GM12874 (cell line): Measurements from ENCODE around the gene SSBP4.

ENCODE experiments used
- TF ChIP-seq, protein P1 (sequence below): IDR thresholded peaks from 2 replicates; pipeline ENCODE4 v1.5.1; 2011; ENCODE audit warnings: low read depth, mild to moderate bottlenecking, control low read depth, low read length, moderate library complexity; ENCODE audit not compliant: insufficient read depth

Gene SSBP4

DNA sequence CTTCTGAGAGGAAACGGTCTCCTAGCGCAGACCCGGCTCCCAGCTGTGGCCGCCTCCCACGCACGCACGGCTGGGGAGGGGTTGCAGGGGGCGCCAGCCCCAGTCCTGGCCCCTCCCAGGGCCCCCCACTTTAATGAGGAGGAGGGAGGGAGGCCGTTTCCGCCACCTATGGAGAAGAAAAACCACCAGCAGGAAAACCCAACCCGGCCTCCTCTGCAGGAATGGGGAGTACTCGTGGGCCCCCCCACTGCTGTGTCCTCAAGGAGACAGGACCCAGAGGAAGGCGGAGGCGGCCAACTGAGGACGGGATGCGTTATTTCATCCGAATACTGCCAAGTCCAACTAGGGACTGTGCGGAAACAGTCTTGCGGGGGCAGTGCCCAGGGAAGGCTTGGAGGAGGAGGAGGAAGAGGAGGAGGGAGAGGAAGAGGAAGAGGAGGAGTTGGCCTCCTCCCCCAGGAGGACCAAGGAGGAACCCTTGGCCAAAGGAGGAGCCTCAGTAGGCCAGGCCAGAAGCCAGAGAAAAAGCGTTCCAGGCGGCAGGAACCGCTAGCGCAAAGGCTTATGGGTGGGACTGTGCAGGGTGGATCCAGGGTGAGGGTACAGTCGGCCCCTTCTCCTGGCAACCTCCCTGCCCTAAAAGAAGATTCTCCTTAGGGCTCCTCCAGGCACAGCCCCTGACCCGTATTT lies 3.9 kb upstream of the SSBP4 start:
- TF ChIP-seq, protein P1, sequence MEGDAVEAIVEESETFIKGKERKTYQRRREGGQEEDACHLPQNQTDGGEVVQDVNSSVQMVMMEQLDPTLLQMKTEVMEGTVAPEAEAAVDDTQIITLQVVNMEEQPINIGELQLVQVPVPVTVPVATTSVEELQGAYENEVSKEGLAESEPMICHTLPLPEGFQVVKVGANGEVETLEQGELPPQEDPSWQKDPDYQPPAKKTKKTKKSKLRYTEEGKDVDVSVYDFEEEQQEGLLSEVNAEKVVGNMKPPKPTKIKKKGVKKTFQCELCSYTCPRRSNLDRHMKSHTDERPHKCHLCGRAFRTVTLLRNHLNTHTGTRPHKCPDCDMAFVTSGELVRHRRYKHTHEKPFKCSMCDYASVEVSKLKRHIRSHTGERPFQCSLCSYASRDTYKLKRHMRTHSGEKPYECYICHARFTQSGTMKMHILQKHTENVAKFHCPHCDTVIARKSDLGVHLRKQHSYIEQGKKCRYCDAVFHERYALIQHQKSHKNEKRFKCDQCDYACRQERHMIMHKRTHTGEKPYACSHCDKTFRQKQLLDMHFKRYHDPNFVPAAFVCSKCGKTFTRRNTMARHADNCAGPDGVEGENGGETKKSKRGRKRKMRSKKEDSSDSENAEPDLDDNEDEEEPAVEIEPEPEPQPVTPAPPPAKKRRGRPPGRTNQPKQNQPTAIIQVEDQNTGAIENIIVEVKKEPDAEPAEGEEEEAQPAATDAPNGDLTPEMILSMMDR: no peak

DNA sequence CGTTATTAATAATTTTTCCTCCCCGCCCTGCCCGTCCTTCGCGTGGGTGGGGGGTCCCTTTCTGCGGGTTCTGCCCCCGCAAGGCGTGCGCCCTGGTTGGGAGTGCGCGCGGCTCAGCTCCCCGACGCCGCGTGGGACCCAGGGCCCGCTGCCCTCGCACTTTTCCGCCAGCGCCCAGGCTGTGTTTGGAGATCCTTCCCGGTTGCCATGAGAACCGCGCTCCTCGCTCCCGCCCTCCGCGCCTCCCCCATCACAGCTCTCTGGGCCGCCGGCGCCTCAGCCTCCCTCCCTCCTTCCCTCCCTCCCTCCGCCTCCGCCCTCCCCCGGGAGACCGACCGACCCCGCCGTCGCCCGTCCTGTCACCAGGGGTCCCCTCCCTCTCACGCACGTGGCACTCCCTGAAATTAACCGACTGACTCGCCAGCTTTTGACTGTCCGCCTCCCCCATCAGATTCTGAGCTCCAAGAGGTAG lies 2.4 kb upstream of the SSBP4 start:
- TF ChIP-seq, protein P1: no peak

DNA sequence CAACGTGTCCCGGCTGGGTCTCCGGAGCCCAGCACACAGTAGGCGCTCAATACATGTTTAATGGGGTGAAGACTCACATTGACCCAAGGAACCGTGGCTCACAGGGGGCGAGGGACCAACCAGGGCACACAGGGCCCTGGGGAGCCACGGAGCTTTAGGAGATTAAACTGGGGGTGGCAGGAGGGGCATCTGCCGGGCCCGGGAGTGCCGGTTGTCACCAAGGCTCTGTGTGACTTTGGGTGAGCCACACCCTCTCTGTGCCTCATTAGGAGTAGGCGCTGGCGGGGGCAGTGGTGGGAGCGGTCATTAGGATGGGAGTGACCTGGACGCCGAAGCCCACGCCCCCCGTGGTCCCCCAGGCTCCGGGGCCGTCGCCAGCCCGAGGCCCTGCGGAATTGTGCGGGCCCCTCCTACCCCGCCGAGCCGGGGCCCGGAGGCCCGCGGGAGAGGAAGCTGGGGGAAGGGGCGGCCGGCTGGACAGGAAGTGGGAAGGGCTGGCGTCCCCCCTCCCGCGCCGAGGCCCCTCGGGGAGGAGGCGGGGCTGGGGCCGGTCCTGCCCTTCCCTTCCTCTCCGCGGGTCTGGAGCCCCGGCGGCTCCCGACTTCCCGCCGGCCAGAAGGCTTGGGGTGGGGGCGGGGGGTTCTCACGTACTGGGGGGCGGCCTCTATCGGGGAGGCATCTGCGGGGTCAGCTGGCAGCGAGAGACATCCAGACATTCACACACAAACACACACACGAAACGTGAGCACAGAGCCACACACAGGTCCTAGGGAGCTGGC lies 1.8 kb upstream of the SSBP4 start:
- TF ChIP-seq, protein P1: no peak

DNA sequence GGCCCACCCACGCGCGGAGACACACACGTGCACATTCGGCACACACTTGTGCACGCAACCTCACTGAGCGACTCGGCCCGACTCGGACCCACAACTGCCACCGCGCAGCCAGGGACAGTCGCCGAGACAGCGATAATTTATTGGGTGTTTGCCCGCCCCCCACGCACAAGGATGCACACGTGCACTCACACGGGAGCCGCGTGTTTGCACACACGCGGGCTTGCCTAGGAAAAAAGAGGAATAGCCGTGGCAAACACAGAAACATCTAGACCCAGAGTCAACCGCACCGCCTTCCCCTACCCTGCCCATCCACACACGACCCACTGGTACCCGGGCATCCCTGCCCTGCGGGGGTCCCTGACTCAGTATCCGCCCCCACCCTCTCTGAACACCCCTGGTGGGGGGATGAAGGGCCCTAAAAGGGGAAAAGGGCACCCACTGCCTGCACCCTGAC lies 1.1 kb upstream of the SSBP4 start:
- TF ChIP-seq, protein P1: no peak

DNA sequence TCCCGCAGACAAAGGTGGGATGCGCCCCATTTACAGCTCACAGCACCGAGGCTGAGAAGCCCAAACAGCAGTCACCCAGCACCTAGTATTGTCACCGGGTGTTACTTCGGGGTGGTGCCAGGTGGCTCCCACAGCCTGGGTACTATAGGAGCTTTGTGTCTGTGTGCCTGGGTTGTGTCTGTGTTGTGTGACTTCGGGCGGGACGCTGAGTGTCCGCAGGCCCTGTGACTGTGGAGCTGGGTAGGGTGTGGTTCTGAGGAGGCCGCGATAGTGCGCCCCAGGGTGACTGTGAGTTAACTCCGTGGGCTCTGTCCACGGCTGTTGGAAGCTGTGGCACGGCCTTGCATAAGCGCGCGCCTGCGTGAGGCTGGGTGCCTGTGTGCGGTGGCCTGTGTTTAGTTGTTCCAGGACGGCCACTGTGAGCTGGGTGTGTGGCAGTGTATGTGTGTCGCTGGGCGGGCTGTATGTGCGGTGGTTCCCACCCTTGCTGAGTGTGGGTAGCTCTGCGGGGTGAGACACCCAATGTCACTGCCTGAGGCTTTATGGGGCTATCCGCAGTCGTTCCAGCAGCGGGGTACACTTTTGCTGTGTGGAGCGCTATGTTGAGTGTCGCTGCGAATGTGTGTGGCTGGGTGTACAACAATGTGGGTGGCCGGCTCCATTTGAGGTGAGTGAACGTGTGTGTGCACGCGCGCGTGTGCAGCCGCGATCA lies 559 bp upstream of the SSBP4 start:
- TF ChIP-seq, protein P1: no peak

DNA sequence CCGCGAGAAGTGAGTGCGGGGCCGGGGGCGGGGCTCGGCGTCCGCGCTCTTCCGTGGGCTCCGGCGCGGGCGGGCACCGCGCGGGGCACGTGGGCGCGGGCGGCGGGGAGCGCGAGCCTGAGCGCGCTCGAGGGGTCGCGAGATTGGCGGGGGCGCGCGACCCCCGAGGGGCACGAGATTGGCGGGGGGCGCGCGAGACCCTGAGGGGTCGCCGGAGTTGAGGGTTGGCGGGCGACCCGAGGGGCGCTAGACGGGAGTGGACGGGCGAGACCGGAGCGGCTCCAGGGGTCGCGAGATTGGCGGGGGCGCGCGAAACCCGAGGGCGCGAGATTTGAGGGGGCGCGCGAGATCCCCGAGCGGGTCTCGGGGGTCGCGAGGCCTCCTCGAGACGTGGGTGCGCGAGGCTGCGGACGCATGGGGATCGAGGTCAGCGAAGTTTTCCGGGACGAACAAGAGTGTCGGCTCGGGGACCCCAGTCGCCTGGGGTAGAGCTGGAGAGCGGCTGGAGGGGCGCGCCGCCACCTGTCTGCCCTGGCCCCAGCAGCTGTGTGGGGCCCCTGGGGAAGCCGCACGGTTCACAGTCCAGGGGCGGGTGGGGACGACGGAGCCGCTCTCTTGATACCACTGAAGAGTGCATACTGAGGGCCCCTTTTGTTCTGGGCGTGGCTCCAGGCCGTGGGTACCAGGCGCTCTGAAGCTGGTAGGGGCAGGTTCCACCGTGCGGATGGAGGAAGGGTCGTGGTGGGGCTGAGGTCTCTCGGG lies 682 bp downstream of the SSBP4 start:
- TF ChIP-seq, protein P1: no peak
